ENCODE measurements around the gene SGMS1.
"Not testable (repeated sequence)": the region's sequence is repeated elsewhere in the genome, so short reads cannot be mapped to it uniquely, and the experiment has no call there.

- not testable (repeated sequence) for TF ChIP-seq CTCF (conservative IDR thresholded peaks at IDR 0.05 in 1 of 2, IDR thresholded peaks at IDR 0.05 in 1 of 2; ENCODE audit: low read depth in 1 of 2, low read length in 2 of 2); EZH2 (IDR thresholded peaks at IDR 0.05; ENCODE audit: low read length, missing control alignments)
These were observed 361.1 kb downstream of the SGMS1 start for GRCh38 chr10:50262625-50263024.
